Measurements from ENCODE around the gene DPY19L3. TPM values are rescaled to one million over a fixed set of nuclear protein-coding genes. Genes with fewer than 3 reads are reported as not detected.
A peak's percentile ranks its signal among the peaks of the same experiment; 100 is the strongest.

Gene DPY19L3
- total and polyA plus RNA-seq, 8 donors, result 5.9 to 31.0 (median 14.6) TPM

DNA sequence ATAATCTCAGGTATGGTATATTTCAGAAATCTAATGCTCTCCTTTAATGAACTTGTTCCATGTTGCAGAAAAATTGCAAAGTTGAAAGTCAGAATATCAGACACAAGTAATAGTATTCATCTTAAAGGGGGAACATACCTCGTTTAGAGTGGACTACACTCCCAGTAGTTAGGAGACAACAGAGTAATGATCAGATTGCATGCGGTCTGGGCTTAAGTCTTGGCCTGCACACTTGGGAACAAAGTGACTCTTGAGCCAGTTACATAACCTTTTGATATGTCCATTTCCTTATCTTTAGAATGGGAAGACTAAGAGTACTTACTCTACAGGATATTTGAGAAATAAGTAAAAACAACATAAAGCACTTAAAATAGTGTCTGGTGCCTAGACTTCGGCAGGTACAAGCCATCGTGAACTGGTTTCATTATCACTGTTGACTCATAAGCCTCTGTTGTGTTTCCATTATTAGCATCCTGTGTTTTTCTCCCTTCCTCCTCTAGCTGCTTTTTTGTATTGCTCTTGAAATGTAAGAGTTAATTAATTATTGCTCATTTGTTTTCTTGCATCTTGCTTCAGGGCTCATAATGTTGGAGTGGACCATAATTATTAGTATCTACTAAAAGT is 53.0 kb downstream of the DPY19L3 start:
- FAIRE-seq (no peak), ATAC-seq (peak in 1 of 4 donors; percentile 37), DNase-seq (no peak)
- Histone ChIP-seq H3K27ac (no peak overlapping the region), H3K9me3 (no peaks in the 10 kb centered on the region), H3K27me3 (no peaks in the 10 kb centered on the region), H3K36me3 (peaks cover 0 to 12% (median 0%) of the 10 kb centered on the region in 3 donors), H3K4me1 (no peaks in the 10 kb centered on the region), H3K4me3 (no peak overlapping the region)
- WGBS, 2 donors, result 71 to 80% methylated on average over 4 of the region's 4 CpGs
- intact Hi-C loops (cut with DNase I), result no loop called here
- TF ChIP-seq, protein P1, sequence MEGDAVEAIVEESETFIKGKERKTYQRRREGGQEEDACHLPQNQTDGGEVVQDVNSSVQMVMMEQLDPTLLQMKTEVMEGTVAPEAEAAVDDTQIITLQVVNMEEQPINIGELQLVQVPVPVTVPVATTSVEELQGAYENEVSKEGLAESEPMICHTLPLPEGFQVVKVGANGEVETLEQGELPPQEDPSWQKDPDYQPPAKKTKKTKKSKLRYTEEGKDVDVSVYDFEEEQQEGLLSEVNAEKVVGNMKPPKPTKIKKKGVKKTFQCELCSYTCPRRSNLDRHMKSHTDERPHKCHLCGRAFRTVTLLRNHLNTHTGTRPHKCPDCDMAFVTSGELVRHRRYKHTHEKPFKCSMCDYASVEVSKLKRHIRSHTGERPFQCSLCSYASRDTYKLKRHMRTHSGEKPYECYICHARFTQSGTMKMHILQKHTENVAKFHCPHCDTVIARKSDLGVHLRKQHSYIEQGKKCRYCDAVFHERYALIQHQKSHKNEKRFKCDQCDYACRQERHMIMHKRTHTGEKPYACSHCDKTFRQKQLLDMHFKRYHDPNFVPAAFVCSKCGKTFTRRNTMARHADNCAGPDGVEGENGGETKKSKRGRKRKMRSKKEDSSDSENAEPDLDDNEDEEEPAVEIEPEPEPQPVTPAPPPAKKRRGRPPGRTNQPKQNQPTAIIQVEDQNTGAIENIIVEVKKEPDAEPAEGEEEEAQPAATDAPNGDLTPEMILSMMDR (IDR thresholded peaks at IDR 0.05), result no peak

DNA sequence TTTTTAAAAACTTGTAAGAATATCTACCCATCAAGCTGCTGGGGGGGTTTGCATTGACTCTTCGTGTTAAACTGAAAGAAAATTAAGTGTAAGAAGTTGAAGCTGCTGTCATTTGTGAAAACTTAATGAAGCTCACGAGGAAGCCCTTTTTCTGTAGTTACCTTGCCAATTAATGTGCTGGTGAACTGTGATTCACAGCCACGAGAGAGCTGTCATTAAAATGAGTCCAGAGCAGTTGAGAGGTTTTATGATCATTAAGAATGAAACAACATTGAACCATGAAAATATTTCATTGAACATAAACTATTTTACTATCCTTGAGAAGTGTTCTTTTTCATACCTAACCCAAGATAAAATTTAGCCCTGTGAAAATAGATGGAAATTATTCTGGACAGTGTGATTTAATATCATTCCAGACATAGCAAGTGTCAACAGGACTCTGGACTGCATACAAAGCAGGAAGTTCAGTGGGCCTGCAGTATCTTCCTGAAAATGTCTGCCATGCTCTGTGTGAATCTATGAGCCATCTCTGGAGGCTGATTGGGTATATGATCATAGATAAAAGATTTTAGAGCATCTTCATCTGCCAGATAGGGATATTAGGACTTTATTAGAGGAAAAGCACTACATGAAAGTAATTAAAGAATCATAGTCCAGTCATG is 53.8 kb downstream of the DPY19L3 start:
- Histone ChIP-seq H3K9me3 (no peaks in the 10 kb centered on the region), H3K4me1 (no peaks in the 10 kb centered on the region), H3K27me3 (no peaks in the 10 kb centered on the region), H3K36me3 (peaks cover 0 to 12% (median 0%) of the 10 kb centered on the region in 3 donors), H3K4me3 (no peak overlapping the region), H3K27ac (no peak overlapping the region)
- DNase-seq, result no peak
- no peak for ATAC-seq
- no peak for FAIRE-seq
- TF ChIP-seq, protein P1 (IDR thresholded peaks at IDR 0.05), result no peak
- intact Hi-C loops (cut with DNase I), result no loop called here
- WGBS, 2 donors, result 78 to 83% methylated on average over 3 of the region's 3 CpGs

DNA sequence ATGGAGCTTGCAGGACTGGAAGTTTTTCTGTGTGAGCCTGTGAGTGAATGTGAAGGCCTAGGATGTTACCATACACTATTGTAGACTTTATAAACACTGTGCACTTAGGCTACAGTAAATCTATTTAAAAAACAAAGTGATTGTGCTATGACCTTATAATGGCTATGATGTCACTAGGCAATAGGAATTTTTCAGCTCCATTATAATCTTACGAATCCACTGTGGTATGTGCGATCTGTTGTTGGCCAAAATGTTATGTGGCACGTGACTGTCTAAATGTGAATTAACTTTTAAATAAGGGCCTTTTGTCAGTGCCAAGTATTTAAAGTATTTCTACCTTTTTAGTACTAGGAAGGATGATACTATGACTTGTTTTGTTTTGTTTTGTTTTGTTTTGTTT is 54.9 kb downstream of the DPY19L3 start:
- intact Hi-C loops (cut with DNase I), result no loop called here
- ATAC-seq (no peak), DNase-seq (no peak), FAIRE-seq (no peak)
- Histone ChIP-seq H3K36me3 (peaks cover 0 to 12% (median 0%) of the 10 kb centered on the region in 3 donors), H3K27me3 (no peaks in the 10 kb centered on the region), H3K4me3 (no peak overlapping the region), H3K9me3 (no peaks in the 10 kb centered on the region), H3K27ac (no peak overlapping the region), H3K4me1 (no peaks in the 10 kb centered on the region)
- 95 to 96% methylated on average over 3 of the region's 3 CpGs for WGBS, 2 donors
- TF ChIP-seq, protein P1 (IDR thresholded peaks at IDR 0.05), result no peak

DNA sequence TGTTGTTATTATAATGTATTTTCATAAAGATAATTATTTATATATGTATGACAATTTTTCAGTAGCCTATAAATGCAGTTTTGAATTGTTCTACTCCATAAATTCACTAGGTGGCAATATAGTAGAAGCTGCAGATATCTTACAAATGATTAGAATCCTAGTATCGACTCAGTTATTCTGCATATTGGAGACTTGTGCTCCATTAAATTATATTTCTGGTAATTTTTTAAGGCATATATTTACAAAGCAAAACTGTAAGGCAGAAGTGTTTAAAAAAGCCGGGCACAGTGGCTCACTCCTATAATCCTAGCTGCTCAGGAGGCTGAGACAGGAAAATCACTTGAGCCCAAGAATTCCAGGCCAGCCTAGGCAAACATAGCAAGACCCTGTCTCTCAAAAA is 58.7 kb downstream of the DPY19L3 start:
- WGBS, 2 donors, result 84 to 85% methylated on average over 2 of the region's 2 CpGs
- Histone ChIP-seq H3K27me3 (no peaks in the 10 kb centered on the region), H3K4me3 (no peak overlapping the region), H3K4me1 (no peaks in the 10 kb centered on the region), H3K9me3 (no peaks in the 10 kb centered on the region), H3K36me3 (no peaks in the 10 kb centered on the region), H3K27ac (no peak overlapping the region)
- DNase-seq, result no peak
- TF ChIP-seq, protein P1 (IDR thresholded peaks at IDR 0.05), result no peak
- peak; percentile 90 for FAIRE-seq
- no peak for ATAC-seq
- intact Hi-C loops (cut with DNase I), result no loop called here

DNA sequence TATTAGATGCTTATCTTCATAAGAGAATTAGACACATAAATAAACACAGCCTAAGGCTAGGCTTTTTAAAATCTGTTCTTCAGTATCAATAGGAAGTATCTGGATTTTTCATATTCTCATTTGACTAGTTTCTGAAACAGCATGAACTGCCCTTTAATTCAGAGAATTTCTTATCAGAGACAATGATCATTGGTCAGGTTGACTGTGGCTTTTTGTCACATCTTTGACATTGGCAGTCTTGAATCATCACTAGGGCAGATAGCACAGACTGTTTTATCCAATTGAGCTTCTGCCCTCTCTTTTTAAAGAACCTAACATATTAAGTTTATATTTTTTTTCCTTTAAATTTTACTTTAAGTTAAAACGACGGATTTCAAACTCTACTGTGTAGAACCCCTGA is 59.6 kb downstream of the DPY19L3 start:
- Histone ChIP-seq H3K27ac (no peak overlapping the region), H3K36me3 (no peaks in the 10 kb centered on the region), H3K4me1 (no peaks in the 10 kb centered on the region), H3K9me3 (no peaks in the 10 kb centered on the region), H3K27me3 (no peaks in the 10 kb centered on the region), H3K4me3 (no peak overlapping the region)
- no peak for ATAC-seq
- TF ChIP-seq, protein P1 (IDR thresholded peaks at IDR 0.05), result no peak
- WGBS, 2 donors, result 90 to 95% methylated on average over 2 of the region's 2 CpGs
- FAIRE-seq, result no peak
- intact Hi-C loops (cut with DNase I), result no loop called here
- DNase-seq, result no peak
